NCI-H2196 (cell line): ENCODE results near the gene ZFP91.

Experiments
- DNase-seq: peaks from one replicate; lab custom pipeline; 2025; ENCODE audit not compliant: unreplicated experiment; lab: John Stamatoyannopoulos, UW

Gene ZFP91

GRCh38 chr11:58659910-58660570, 81.2 kb downstream of the ZFP91 start:
- DNase-seq = no peak
